ENCODE data around the gene PMFBP1.

PMFBP1 gene

DNA sequence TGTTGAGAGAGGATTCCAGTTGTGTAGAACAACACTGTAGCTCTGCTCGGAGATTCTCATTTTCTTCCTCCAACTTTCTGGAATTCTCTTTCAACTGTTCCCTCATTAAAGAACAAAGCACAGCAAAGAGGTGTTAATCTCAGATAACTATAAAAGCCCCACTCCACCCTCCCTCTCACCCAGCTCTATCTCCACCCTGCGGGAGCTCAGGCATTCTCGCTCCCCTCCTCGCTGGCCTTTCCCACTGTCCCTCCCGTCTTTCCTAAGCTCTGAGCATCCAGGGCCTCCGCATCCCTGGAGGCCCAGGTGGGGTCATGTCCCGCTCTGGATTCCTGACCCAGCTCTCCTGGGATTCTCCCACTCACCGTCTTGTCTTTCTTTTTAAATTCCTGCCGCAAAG, 43.3 kb downstream of the PMFBP1 start:
- H3K4me3 ChIP-seq (replicated peaks; ENCODE audit: low read depth, low read length) = no peak overlapping the region
- no peak for DNase-seq (ENCODE audit: extremely low read depth, low read depth)
- TF ChIP-seq, protein P1, sequence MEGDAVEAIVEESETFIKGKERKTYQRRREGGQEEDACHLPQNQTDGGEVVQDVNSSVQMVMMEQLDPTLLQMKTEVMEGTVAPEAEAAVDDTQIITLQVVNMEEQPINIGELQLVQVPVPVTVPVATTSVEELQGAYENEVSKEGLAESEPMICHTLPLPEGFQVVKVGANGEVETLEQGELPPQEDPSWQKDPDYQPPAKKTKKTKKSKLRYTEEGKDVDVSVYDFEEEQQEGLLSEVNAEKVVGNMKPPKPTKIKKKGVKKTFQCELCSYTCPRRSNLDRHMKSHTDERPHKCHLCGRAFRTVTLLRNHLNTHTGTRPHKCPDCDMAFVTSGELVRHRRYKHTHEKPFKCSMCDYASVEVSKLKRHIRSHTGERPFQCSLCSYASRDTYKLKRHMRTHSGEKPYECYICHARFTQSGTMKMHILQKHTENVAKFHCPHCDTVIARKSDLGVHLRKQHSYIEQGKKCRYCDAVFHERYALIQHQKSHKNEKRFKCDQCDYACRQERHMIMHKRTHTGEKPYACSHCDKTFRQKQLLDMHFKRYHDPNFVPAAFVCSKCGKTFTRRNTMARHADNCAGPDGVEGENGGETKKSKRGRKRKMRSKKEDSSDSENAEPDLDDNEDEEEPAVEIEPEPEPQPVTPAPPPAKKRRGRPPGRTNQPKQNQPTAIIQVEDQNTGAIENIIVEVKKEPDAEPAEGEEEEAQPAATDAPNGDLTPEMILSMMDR (IDR thresholded peaks at IDR 0.05; ENCODE audit: low read depth, low read length, missing control alignments) = no peak

DNA sequence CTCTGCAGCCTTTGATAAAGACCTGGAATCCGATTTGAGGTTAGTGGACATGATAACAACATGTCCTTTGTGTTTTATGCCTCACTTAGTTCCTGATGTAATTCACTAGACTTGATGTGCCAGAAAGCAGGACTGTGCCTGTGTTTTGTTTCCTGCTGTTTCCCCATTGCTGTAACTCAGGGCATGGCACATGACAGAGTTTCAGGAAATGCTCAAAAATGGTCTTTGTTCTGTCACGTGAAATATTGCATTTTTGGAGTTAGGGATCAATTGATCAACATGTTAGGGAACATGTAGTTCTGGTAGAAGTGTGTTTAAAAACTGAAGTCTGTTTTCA, 45.6 kb downstream of the PMFBP1 start:
- DNase-seq (ENCODE audit: extremely low read depth, low read depth) = no peak
- TF ChIP-seq, protein P1 (IDR thresholded peaks at IDR 0.05; ENCODE audit: low read depth, low read length, missing control alignments) = no peak
- H3K4me3 ChIP-seq (replicated peaks; ENCODE audit: low read depth, low read length) = no peak overlapping the region

DNA sequence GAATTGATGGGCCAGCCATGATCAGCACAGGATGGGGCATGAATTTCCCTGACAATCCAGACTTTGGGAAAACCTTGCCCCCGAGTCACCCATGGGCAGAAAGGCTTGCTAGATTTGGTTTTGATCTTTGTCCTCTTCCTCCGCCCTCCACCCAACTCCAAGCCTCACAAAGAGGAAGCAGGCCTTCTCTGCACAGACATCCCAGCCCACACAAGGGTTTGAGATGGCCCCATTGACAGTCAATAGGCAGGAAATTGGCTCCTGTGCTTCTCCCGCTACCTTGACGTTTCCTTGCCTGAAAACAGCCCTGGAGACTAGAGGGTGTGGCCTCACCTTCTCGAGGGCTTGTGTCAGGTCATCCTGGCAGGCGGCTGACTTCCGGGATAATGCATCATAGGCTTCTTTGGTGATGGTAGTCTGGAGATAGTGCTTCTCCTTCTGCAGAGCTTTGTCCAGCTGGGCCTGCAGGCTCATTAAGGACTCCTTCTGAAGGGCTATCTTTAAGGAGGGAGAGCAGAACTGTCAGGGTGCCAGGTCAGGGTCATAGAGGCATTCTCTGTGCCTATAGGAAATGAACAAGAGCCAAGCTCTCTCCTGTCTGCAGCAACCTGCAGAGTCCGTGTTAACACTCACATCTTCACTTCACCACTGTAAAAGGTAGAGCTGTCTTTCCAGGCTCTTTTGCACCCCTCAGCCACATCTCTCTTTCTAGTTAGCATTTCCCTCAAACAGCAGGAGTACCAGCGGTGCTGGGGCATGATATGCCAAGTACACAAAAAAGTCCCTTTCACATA, 46.1 kb downstream of the PMFBP1 start:
- no peak for DNase-seq (ENCODE audit: extremely low read depth, low read depth)
- TF ChIP-seq, protein P1 (IDR thresholded peaks at IDR 0.05; ENCODE audit: low read depth, low read length, missing control alignments) = no peak
- H3K4me3 ChIP-seq (replicated peaks; ENCODE audit: low read depth, low read length) = no peak overlapping the region

DNA sequence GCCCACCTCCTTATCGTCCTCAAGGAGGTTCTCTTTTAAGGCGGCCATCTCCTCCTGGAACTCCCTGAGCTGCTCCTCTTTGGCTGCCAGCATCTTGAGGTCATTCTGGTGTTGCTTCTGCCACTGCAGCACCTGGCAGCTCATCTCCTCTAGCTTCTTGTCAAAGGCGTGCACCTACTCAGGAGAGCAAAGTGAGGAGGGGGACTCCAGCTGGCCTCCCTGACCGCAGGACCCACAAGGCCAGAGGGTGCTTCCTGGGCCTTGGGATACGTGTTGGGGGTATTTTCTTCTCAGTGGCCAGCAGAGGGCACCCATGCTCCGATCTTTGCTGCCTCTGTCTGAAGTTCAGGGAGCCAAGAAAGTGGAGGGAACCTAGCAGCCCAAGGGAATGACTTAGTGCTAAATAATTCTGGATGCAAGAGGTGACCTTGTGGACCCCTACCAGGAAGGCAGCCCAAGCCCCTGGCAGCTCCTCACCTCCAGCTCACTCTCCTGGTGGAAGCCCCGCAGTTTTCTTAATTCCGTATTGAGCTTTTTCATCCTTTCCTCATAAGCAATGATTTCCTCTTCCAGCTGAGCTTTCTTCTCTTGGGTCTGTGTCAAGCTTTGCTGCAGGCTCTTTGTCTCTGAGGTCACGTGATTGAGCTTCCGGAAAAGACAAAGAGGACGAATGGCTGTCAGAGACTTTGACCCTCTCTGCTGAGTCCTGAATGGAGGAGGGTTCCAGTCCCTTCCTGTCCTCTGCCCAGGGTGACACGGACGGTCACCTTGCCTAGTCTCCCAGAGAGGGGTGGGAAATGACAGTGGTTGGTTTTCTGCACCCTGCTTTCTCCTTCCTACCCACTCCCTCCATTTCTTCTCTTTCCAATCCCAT, 47.0 kb downstream of the PMFBP1 start:
- no peak overlapping the region for H3K4me3 ChIP-seq (replicated peaks; ENCODE audit: low read depth, low read length)
- TF ChIP-seq, protein P1 (IDR thresholded peaks at IDR 0.05; ENCODE audit: low read depth, low read length, missing control alignments) = peak; percentile 77
- DNase-seq (ENCODE audit: extremely low read depth, low read depth) = peak; percentile 57

DNA sequence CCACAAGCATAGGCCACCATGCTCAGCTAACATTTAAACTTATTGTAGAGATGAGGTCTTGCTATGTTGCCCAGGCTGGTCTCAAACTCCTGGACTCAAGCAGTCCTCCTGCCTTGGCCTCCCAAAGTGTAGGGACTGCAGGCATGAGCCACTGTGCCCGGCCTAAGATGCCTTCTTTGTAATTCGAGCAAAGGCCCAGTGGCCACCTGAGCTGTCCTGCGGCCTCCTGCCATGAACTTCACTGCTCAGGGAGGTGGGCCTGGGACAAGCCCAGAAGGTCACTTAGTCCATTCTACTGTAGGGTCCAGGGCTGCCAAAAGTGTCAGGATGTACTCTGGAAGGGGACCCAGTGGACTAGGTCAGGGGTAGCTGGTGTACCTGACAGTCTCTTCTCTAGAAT, 47.8 kb downstream of the PMFBP1 start:
- no peak for DNase-seq (ENCODE audit: extremely low read depth, low read depth)
- TF ChIP-seq, protein P1 (IDR thresholded peaks at IDR 0.05; ENCODE audit: low read depth, low read length, missing control alignments) = no peak
- no peak overlapping the region for H3K4me3 ChIP-seq (replicated peaks; ENCODE audit: low read depth, low read length)

DNA sequence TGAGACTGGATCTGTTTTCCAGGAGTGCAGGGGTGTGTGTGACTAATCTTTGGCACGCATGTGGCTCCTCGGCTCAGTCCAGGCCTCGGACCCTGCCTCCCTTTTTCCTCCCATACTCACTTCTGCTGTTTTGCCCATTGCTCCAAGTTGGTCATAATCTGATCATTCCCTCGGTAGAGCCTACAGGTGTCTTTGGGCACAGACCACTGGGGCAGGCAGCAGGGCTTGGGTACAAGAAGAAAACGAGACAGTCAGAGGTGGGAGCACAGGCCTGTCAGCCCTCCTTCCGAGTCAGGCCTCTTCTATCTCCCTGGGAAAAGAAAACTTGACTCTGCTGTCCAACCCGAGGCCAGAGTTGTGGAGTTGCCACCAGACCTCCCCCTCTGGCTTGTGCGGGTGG, 48.5 kb downstream of the PMFBP1 start:
- no peak overlapping the region for H3K4me3 ChIP-seq (replicated peaks; ENCODE audit: low read depth, low read length)
- TF ChIP-seq, protein P1 (IDR thresholded peaks at IDR 0.05; ENCODE audit: low read depth, low read length, missing control alignments) = no peak
- DNase-seq (ENCODE audit: extremely low read depth, low read depth) = no peak
